NCI-H510A (cell line): ENCODE data around the gene NAP1L5.

Experiments
- DNase-seq: peaks from one replicate; lab custom pipeline; 2025; lab: John Stamatoyannopoulos, UW

NAP1L5 gene, protein sequence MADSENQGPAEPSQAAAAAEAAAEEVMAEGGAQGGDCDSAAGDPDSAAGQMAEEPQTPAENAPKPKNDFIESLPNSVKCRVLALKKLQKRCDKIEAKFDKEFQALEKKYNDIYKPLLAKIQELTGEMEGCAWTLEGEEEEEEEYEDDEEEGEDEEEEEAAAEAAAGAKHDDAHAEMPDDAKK

DNA sequence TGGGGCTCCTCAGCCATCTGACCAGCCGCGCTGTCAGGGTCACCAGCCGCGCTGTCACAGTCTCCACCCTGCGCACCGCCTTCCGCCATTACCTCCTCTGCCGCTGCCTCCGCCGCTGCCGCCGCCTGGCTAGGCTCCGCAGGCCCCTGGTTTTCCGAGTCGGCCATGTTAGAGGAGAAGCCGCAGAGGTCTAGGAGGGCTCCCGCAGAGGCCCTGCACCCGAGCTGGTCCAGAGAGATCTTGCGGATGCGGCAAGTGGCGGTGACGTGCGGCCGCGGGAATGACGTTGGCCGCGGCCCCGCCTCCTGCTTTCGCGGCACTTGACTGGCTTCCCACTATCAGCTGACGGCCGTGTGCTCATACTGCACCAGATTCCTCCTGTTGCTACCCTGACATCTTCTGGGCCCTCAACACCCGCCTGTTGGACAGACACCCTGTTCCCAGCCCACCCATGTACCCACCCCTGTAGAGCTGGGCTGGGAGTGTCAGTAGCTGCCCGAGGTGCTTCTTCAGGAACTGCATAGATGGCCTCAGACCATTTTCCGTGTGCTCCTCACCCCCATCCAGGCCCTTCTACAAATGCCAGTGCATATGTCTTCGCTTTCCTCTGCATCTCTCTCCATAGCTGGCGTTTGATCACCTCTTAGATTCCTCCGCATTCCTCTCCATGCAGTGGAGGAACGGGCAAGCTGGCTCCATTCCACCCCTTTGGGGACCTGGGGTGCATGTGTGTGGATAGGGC lies at the start of gene NAP1L5:
TSS of gene NAP1L5 (minus strand) at position 242 of the 742 bp plus-strand sequence. CDS start at position 167, 75 bp downstream.
- no peak for DNase-seq

DNA sequence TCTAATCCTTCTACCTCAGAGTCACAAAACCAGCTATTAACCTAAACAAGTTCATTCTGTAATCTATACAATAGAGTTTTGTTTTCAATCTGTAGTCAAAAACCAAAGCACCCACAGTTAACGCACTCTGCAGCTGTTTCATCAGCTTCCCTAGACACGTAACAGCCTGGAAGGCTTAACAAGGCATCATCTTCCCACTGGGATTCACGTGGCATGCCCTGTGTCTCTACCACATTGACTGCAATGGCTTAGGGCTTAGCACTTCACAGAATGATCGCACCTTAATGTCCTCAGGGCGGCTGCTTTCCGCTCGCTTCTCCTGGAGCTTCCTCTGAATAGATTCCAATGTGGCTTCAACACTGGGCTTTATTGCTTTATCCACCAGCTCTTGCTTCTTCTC lies 49.7 kb upstream of the NAP1L5 start:
- no peak for DNase-seq

DNA sequence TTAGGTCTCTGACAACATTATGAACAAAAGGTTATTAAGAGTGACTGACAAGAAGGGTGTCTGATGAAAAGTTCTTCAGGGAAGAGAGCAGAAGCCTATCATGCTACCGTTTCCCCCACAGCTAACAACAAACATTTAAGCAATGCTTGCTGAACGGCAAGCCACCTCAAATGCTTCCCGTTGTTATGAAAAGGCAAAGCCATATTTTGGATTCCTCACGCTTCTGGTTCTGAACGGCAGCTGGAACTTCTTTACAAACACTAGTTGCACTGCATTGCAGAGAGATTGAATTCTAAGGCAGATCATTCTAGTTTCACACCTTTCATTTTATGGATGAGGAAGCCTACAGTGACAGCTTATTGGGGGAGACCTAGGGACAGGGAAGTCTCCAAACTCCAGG lies 48.6 kb upstream of the NAP1L5 start:
- no peak for DNase-seq

DNA sequence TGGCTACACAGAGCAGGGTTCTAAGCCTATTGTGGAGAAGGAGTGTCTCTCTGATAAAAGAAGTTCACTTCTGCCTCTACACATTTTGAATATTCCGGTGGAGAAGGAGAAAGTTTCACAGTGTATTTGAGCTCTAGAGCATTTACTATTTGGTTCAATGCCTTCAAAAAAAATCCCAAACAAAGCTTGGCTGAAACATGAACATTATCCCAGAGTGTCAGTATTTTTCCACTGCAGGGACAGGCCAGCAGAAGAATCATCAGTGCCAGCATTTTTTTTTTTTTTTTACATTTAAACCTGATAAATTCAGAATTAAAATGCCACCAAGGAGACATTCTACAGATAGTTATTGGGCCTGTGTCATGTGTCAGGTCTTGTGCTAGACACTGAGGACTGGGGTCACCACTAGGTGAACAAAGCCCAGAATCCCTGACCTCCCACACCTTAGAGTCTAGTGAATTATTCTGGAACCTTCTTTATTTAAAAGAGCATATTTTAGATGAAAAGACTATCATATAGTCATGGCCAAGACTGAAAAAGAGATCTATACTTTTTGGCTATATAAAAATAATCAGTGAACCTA lies 48.0 kb upstream of the NAP1L5 start:
- no peak for DNase-seq

DNA sequence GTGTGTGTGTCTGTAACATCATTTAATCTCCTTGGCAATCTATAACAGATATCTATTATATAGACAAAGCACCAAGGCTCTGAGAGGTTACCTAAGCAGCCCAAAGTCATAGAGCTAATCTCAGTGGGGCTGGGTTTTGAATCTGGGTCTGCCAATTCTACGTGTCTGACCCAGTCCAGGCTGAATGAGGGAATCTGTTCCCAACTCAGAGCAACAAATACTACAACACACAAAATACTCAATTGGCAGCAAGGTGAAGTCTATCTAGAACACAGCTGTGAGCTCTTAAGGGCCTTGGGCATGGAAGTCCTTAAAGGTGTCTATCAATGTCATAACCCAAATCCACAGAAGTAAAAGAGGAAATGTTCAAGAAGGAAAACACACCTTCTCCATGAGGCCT lies 47.5 kb upstream of the NAP1L5 start:
- no peak for DNase-seq

DNA sequence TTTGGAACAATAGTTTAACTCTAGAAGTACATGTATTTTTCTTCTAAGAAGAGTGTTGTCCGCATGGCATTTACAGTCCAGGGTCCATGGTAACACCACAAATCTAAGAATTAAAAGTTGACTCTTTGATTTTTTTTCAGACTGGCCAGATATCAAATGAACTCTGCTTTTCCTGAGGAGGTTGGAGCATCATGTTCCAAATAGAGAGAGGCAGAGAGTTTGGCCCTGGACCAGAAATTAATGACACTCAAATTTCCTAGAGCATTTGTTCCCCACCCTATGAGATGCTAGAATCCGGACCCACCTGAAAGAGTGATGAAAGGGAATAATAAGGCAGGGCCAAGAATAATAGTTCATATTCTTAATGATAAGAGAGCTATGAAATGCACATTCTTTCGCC lies 47.0 kb upstream of the NAP1L5 start:
- no peak for DNase-seq

DNA sequence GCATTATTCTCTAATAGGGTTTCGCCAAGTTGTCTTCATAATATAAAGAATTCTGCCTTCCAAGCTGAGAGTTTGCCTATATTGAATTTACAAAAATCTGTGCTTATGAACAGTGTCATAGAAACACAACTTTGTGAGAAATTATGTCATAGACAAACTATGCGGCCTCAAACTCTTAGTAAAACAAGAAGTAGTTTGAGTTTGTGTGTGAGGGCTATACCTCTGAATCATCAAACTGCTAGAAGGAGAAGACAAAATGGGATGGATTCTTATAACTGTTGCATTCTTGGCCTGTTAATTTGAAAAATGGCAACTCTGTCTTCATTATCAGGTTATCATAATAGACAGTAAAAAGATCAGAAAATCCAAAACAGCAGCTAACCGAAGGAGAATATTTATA lies 46.1 kb upstream of the NAP1L5 start:
- no peak for DNase-seq

DNA sequence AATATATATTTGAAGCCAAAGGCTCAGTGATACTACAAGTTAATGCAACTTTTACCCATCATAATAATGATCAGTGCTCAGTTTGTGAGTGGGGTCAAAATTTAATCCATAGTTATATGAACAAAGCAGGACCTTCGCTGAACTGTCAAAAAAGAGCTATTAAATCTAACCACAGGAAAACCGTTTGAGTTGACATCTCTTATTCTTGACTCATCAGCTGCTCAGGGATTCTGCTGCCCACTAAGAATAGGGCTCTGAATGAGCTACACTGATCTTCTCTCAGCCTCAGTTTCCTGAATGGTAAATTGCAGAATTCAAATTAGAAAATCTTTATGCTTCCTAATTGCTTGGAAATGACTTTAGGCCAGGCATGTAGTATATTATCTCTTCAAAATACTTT lies 44.9 kb upstream of the NAP1L5 start:
- no peak for DNase-seq

DNA sequence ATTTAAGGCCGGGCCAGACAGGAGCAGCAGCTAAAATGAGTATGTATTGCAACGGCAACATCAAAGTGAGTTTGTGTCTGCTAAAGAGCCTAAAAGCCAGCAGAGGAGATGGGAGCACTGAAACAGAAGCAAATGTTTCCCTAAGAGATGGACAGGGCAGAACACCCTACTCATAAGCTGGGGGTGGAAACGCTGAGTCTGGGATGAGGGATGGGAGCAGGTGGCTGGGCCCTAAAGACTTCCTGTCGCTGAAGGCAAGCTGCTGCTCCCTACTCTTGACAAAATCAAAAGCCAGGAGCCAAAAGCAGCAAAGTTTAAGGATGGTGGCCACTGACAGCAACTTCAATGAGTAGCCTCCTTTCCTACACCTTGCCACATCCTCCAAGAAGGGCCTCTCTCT lies 40.6 kb upstream of the NAP1L5 start:
- peak; percentile 46 for DNase-seq

DNA sequence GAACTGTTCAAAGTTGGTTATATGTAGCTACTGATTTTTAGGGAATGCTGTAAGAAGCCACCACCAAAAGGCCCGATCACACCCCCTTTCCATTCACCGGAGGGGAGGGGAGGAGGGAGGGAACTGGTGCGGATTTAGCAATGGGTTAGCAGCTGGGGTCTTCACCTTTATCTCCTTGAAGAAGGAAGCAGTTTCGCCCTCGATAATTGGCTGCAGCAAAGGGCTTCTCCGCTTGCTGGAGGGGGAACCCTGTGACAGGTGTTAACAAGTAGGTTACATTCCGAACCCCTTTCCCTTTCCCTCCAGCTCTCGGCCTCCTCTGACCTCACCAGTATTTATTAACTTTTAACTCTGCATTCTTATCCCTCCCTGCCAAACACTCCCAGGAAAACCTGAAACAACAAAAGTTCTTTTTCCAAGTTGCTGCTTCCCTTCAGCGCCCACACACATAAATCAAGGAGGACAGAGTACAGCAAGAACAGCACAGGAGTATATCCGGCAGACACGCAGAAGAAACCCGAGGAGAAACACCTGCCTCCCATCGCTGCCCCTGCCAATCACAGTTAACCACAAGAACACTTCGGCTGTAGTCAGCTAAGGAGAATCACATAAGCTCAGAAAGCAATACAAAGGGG lies 39.8 kb upstream of the NAP1L5 start:
- DNase-seq: peak; percentile 66

DNA sequence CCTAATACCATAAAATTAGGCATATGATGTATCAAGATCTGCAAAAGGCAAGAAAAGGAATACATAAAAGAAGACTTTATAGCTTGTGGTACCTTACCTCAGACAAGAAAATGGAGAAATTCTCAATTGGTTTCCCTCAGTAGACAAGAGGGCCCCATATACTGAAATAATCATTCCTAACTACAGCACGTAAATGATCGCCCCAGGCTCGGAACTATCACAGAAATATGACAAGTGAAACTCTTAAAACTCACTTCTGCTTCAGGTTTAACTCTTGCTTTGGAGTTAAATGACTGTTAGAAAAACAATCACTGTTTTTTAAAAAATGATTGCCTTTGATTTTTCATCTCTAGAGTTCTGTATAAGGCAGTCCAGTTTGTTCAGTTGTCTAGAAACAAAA lies 38.6 kb upstream of the NAP1L5 start:
- DNase-seq: no peak

DNA sequence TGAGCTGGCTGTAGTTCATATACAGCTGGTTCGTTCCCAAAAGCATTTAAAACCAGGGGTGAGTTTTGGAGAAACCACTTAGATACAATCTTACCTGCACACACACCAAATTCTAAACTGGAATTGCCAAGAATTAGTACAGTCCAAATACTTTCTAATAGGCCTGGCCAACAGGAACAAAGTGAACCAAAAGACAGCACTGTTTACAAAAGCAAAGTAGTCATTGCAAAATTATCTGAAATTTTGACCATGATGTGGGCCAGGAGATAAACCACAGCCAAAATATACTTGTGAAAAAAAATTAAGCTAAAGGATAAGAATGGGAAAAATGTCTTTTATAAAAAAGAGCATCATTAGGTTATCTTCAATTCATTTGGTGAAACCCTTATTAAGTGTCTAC lies 37.9 kb upstream of the NAP1L5 start:
- no peak for DNase-seq

DNA sequence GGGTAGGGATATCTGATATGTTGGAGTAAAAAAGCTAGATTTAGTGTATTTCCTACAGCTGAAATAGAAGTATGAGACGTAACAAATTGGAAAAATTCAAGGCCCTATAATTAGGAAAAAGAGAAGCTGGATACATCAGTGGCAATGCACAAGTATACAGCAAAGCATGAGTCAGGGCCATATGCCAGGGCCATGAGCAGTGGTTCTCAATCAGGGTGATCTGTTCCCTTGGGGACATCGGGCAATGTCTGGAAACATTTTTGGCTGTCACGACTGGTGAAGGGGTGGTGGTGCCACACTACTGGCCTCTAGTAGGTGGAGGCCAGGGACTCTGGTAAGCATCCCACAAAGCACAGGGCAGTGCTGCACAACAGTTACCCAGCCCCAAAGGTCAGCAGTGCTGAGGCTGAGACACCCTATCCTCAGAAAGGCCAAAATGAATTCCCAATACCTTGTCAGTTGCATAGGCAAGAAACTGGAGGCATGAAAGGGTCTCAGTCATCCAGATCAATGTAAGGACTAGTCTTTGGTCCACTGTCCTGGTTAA lies 36.8 kb upstream of the NAP1L5 start:
- DNase-seq: no peak

DNA sequence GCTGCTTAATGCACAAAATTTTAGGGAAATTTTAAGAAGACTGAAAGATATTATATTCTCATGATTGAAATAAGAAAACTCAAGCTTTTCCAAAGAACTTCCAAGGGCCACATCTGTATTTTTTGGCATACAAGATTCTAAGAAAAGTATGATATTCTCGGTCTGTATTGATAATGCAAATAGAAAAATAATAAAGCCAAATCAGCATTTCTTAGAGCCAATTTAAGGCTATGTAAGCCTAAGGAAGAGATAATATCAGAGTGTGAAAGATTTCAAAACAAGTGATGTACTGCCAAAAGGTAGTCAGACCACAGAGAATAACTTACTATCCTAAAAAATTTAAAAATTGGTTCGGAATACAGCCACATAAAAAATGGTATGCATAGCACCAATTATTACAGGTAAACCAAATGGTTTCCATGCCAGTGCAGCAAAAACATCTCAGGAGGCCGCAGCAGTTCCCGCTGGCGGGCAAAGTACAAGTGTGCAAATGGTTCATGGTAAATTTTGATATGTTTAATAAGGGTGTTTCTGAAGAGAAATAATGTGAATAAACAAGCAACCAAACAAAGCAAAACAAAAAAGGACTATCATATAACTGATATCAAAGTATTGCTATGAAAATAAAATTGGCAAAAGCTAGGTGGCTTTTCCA lies 35.2 kb upstream of the NAP1L5 start:
- no peak for DNase-seq

DNA sequence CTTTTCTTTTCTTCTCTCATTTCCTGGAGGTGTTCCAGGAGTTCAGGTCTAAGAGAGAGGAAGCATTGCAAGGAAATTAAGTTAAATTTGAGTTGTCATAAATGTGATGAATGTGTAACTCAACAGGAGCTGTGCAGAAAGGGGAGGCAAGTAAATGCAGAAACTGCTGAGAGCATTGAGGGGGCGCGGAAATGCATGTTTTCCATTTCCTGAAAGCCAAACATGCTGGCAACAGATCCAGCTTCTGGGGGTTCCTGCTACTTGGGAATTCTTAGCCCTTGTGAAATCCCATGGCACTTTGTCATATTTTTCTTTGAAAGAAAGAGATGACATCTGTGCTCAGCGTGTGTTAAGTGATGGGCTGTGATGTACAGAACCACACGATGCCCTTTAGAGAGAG lies 33.8 kb upstream of the NAP1L5 start:
- DNase-seq: no peak

DNA sequence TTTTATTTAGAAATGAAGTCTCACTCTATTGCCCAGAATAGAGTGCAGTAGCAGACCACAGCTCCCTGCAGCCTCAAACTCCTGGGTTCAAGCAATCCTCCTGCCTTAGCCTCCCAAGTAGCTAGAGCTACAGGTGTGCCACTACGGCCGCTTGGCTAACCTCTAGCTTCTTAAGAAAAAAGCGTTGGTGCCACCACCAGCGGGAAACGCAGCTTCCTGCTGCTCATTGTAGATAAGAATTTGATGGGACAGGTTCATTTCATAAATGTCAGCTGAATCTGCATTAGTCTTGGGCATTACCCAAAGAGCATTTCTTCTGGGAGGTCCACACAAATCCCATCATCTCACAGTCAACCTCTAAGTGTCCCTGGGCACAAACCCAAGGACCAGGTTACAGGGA lies 33.2 kb upstream of the NAP1L5 start:
- DNase-seq: no peak

DNA sequence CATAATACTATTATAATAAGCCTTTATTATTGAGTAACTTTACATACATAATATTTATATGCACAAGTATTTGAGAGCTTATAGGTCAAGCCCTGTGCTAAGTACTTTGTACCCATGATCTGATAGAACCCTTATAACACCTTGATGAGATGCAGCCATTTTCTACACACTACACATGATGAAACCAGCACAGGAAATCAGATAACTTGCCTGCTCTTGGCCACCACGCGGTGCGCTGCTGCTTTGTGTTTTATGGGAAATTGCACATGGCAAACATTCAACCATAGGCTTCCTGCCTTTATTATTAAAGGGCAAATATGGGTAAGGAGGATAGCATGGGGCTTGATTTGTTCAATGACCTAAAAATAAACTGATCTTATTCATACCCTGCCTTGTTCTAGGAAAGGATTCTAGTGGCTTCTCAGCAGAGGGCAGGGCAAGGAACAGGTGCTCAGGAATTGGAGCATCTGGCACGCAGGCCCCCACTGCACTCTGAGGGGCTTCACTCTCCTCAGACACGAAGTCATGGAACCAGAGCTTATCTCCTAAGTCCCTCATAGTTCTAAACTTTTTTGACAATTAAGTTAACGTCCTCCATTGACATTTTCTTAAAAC lies 31.6 kb upstream of the NAP1L5 start:
- no peak for DNase-seq

DNA sequence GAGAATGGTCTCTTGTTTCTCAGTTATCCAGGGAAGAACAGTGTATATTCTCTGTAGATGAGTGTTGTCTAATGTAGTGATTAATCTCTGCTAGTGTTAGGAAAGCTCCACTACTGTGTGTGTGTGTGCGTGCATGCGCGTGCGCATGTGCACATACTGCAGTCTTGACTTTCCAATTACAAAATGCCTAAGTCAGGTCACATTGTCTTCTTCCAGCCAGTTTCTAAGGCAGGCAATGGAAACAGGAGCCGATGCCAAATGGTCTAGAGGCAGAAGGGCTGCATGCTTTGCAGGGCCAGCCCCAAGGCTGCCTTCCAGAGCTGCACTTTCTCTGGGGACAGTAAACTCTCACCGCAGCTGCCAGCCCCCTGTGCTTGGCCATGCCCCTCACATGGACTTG lies 30.5 kb upstream of the NAP1L5 start:
- DNase-seq: no peak

DNA sequence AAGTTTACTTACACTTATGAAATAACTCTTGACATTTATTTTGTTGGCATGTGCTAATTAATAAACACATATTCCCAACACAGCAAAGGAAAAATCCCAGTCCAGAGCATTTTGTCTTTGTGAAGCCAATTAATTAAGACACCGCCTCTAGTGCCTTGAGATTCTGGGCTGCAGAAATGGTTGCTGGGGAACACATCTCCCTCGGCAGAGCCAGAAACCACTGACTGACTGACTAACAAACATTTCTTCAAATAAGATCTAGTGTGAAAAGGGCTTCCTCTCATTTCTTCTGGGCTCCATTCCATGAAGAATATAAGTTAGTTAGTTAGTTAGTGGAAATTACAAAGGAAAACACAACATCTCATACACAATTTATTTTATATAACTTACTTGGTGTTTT lies 28.4 kb upstream of the NAP1L5 start:
- no peak for DNase-seq

DNA sequence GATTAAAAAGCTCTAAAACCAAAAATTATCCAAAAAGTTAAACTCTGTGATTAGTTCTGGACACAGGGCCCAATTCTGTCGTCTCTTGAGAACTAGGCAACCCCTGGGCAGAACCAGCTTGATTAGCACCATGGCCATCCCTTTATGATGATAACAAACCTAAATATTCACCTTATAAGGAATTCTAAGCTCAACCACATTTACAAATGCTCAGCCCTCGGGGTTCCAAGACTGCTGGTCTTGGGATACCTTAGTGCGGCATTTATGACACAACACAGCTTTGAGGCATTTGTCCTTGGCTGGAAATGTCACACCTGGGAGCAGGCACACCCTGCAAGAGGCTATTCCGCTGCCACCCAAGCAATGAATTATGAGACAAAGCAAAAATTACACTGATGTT lies 27.5 kb upstream of the NAP1L5 start:
- no peak for DNase-seq

DNA sequence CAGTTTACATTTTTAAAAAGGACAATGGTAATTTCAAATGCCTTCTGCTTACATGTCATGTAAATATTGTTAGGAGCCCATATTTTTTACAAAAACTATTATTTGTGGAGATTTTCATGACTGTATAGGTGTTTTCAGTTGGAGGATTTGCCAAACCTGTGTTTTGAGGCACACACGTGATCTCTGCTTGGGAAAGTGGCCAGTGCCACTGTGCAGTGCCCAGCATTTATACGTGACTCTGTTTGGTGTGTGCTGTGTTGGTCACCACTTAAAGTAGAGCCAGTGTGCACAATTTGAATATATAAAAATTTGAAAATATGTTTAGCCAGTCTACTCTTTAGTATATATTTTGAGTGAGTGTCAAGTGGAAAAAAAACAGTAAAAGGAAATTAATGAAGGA lies 26.8 kb upstream of the NAP1L5 start:
- no peak for DNase-seq

DNA sequence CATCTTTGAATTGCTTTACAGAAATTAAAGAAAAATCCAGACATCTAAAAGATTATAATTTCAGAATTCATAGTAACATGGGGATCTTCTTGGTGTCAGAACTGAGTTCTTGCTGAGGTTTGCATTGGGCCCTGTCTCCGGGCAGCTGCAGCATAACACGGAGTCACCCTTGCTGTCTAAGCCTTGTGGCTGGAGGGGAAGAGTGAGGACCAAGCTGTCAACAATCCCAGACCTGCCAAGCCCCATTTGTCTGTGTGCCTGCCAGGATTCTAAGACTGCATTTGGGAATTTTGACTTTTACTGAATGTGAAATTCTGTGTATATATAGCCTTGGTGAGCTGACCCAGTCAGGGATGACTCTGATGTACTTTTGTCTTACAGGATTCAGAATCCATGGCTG lies 25.2 kb upstream of the NAP1L5 start:
- DNase-seq: no peak
